Endothelial cell (in vitro differentiated cells): ENCODE measurements around the gene SNAPC2. TPM values are rescaled to one million over a fixed set of nuclear protein-coding genes. Genes with fewer than 3 reads are reported as not detected.

Source experiments
- DNase-seq: peaks from one replicate; pipeline ENCODE4 v3.0.0; 2021; ENCODE audit warnings: low spot score
- H3K27ac Mint-ChIP-seq: one replicate; pipeline ENCODE4 v1.8.0; 2021; ENCODE audit warnings: mixed read lengths, inconsistent platforms; ENCODE audit not compliant: unreplicated experiment
- H3K27me3 Mint-ChIP-seq: one replicate; pipeline ENCODE4 v1.8.0; 2021; ENCODE audit warnings: mild to moderate bottlenecking, moderate library complexity, mixed read lengths, inconsistent platforms; ENCODE audit not compliant: unreplicated experiment
- H3K36me3 Mint-ChIP-seq: one replicate; pipeline ENCODE4 v1.8.0; 2021; ENCODE audit warnings: mild to moderate bottlenecking, low read depth, mixed read lengths, inconsistent platforms; ENCODE audit not compliant: unreplicated experiment
- H3K4me1 Mint-ChIP-seq: one replicate; pipeline ENCODE4 v1.8.0; 2021; ENCODE audit warnings: mild to moderate bottlenecking, mixed read lengths, inconsistent platforms; ENCODE audit not compliant: unreplicated experiment
- H3K4me3 Mint-ChIP-seq: one replicate; pipeline ENCODE4 v1.8.0; 2021; ENCODE audit warnings: mild to moderate bottlenecking, mixed read lengths, inconsistent platforms; ENCODE audit not compliant: unreplicated experiment
- H3K9me3 Mint-ChIP-seq: one replicate; pipeline ENCODE4 v1.8.0; 2021; ENCODE audit warnings: mixed read lengths, inconsistent platforms; ENCODE audit not compliant: unreplicated experiment
- CTCF ChIP-seq: fragments of 200-600 bp; sonication (generic); IDR thresholded peaks from one replicate; pipeline ENCODE4 v1.5.0; 2021; ENCODE audit warnings: antibody characterized with exemption; ENCODE audit not compliant: unreplicated experiment
- long read RNA-seq: library from polyadenylated mRNA; unstranded; transcript quantifications from one replicate; pipeline ENCODE4 v2.0.0, GENCODE V29; 2020; ENCODE audit not compliant: unreplicated experiment
- total RNA-seq: library from RNA; stranded (reverse); fragmentation: NEBNext Ultra II Directional; extraction: Animal tissue kit (Norgen Biotek cat#: 25700); gene quantifications from one replicate; pipeline ENCODE4 v1.2.1, GENCODE V29; 2021; ENCODE audit not compliant: unreplicated experiment

SNAPC2 gene
- total RNA-seq, result 13.5 TPM
- long read RNA-seq, transcript SNAPC2-201 (5 exons, 1,542 nt), result major isoform, 16 of 17 reads
- long read RNA-seq, partial matches to known transcripts, result 1 of 17 reads
- long read RNA-seq, other reads (novel, unspliced or antisense), result 0 of 17 reads

DNA sequence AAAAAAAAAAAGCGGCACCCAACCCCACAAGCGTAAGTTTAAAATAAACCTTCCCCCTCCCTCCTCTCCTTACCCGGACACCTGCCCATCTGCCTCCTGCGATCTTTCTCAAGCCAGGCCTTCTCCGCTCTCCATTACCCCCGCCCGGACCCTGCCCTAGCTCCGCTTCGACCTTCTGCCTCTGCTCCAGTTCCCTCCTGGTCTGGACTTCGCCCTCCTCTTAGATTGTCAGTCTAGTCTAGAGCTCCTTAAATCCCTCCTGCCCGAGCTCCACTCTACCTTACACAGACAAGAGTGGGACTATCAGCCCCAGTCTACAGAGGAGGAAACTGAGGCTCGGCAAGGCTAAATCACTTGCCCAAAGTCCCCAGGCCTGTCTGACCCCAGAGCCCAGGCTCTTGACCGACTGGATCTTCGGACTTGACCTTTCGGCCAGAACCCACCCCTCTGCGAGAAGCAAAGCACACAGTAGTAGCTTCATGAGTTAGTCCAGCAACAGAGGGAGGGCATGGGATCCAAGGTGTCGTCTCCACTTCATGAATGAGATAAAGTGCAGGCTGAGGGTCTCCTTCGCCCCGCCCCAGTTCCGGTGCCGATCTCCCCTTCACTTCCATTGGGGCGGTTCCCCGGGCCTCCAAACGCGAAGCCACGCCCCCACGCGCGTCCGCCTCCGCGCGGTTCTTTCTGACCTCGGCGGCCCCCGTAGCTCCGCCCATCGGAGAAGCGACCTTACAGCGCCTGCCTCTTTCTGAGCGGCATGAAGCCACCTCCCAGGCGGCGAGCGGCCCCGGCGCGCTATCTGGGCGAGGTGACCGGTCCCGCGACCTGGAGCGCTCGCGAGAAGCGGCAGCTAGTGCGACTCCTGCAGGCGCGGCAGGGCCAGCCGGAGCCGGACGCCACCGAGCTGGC lies at the start of gene SNAPC2:
Gene SNAPC2, plus strand, starts transcription at position 729 of the 909 bp plus-strand sequence. Its CDS starts 29 bp downstream, at position 758.
- Mint-ChIP-seq H3K27me3 (peaks cover 24% of the 10 kb centered on the region), H3K4me1 (peaks cover 12% of the 10 kb centered on the region), H3K4me3 (peak within 1 kb of the TSS; percentile 88), H3K27ac (peak within 1 kb of the TSS; percentile 64), H3K36me3 (peaks cover 8% of the 10 kb centered on the region), H3K9me3 (no peaks in the 10 kb centered on the region)
- TF ChIP-seq CTCF, result no peak
- peak; percentile 97 for DNase-seq

DNA sequence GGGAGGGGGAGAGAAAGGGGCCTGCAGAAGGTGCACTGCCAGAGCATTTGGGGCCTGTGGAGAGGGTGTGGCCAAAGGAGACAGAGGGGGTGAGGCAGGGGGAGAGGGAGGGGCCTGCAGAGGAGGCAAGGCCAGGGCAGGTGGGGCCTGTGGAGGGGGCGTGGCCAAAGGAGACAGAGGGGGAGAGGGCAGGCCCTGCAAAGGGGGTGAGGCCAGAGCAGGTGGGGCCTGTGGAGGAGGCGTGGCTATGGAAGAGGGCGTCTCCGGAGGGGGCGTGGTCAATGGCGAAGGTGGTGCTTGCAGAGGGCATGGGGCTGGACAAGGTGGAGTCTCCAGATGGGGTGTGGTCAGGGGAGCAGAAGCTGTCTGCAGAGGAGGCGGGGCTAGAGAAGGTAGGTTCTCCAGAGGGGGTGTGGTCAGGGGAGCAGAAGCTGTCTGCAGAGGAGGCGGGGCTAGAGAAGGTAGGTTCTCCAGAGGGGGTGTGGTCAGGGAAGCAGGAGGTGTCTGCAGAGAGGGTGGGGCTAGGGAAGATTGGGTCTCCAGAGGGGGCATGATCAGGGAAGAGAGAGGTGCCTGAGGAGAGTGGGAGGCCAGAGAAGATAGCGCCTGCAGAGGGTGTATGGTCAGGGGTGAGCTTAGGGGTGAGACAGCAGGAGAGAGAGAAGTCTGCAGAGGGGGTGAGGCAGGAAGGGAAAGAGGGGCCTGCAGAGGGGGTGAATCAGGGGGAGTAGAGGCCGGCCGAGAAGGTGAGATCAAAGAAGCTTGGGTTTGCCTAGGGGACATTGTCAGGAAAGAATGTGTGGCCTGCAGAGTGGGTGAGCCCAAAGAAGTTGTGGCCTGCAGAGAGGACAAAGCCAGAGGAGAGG lies 49.3 kb upstream of the SNAPC2 start:
- Mint-ChIP-seq H3K4me1 (no peaks in the 10 kb centered on the region), H3K27me3 (peaks cover 18% of the 10 kb centered on the region), H3K36me3 (no peaks in the 10 kb centered on the region), H3K9me3 (no peaks in the 10 kb centered on the region), H3K4me3 (peak overlapping the region; percentile 26), H3K27ac (no peak overlapping the region)
- TF ChIP-seq CTCF, result no peak
- DNase-seq, result no peak

- peaks cover 22% of the 10 kb centered on the region for H3K27me3 Mint-ChIP-seq
- TF ChIP-seq CTCF, result no peak
- H3K9me3 Mint-ChIP-seq, result no peaks in the 10 kb centered on the region
- no peaks in the 10 kb centered on the region for H3K36me3 Mint-ChIP-seq
- peak overlapping the region; percentile 26 for H3K4me3 Mint-ChIP-seq
- DNase-seq, result peak; percentile 70
- H3K4me1 Mint-ChIP-seq, result no peaks in the 10 kb centered on the region
- no peak overlapping the region for H3K27ac Mint-ChIP-seq
Measured at GRCh38 chr19:7871437-7872305, 48.5 kb upstream of the SNAPC2 start.

DNA sequence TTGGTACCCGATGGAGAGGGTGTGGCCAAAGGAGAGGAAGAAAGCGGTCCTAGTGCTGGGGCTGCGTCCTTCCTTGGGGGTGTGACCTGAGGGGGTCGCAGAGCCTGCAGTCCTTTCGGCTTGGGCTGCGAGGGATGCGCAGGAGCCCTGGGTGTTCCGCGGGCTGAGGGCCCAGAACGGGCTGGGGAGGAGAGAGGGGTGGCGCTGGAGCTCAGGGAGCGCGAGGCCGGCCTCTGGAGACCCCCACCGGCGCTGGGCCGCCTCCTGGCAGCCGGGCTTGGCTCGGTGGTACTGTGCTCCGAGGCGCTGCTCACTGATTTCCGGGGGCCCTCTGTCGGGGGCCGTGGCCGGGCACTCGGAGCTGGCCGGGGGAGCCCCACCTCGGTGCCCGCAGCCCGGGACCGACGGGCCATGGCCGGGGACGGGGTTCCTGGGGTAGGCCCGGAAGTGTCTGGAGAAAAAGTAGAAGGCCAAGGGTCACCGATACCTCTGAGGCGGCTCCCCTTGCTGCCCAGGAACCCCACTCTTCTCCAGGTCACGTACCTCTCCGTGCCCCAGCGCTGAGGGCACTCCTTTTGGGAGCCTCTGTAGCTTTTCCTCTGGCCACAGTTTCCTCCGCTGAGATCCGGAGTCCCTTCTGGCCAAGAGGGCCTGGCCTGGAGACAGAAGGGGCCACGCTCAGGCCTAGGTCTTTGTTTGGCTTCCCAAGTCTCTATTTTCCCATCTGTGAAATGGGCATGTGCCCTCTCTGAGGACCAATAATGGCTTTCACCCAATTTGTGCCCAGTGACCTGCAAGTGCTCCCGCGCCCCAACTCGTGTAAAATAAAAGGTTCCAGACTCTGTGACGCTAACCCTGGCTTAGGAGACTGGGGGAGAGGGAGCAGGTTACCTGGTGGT lies 47.6 kb upstream of the SNAPC2 start:
- Mint-ChIP-seq H3K36me3 (no peaks in the 10 kb centered on the region), H3K4me1 (no peaks in the 10 kb centered on the region), H3K27me3 (peaks cover 20% of the 10 kb centered on the region), H3K4me3 (no peak overlapping the region), H3K9me3 (no peaks in the 10 kb centered on the region), H3K27ac (no peak overlapping the region)
- no peak for TF ChIP-seq CTCF
- no peak for DNase-seq
